IPS DF 19.7 (cell line): ENCODE data around the gene KANK4.

Experiments used
- DNase-seq: peaks from one replicate; pipeline ENCODE4 v3.0.0-alpha.2; 2013; ENCODE audit warnings: low read depth, low spot score

The KANK4 gene

DNA sequence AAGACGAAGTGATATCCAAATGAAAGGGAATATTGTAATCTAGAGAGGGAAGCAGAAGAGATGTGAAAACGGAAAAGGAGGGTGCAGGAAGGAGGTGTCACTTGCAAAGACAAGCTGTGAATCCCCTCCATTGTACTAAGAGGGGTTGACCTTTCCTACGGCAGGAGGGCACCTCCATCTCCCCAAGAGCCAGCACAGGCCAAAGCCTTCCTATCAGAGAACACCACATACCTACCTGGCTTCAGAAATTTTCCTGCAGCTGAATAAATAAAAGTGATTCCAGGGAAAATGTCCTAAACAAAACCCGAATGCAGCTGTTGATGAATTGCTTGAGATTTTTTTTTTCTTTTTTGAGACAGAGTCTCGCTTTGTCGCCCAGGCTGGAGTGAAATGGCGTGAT lies 14.3 kb downstream of the KANK4 start:
- no peak for DNase-seq

DNA sequence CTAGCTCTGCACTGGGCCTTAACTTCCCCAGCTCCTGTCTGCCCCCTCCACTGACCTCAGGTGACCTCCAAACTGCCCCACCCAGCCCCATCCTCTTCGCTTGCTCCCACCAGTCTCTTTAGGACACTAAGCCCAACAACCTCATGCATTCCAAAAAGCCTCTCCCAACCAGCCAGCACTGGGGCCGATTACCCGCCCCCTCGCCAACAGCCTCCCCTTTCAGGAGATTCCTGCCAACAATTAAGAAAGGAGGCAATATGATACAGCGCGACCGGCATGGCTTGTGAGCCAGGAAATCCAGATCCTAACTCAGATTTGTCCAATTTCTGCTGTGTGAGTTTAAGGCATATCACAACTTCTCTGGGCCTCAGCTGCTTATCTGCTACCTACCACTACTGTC lies 14.7 kb downstream of the KANK4 start:
- DNase-seq: no peak

DNA sequence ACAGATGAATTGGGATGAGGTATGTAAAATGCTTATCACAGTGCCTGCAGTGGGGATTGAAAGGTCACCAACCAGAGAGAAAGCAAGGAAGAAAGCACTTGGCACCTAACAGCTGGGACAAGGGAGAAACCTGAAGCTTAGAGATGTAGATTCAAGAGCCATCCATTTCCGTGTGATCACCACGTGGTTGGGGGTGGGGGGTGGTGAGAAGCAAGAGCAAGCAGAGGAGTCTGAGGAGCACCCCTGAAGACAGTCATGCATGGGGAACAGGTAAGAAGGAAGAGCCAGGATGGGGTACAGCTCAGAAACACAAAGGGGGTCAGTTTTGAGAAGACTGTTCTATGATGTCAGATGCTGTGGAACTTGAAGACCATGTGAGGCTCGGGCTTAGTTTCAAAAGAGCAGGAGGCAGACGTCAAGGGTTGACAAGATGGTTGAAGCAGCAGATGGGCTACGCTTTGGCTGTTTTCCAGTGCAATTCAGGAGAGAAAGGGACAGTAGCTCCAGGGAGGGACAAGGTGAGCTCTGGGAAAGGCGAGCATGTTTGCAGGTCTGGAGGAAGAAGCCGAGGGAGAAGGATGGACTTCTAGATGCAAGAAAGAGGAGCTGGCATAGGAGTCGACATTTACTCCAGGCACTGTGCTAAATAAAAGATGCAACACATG lies 17.4 kb downstream of the KANK4 start:
- no peak for DNase-seq

DNA sequence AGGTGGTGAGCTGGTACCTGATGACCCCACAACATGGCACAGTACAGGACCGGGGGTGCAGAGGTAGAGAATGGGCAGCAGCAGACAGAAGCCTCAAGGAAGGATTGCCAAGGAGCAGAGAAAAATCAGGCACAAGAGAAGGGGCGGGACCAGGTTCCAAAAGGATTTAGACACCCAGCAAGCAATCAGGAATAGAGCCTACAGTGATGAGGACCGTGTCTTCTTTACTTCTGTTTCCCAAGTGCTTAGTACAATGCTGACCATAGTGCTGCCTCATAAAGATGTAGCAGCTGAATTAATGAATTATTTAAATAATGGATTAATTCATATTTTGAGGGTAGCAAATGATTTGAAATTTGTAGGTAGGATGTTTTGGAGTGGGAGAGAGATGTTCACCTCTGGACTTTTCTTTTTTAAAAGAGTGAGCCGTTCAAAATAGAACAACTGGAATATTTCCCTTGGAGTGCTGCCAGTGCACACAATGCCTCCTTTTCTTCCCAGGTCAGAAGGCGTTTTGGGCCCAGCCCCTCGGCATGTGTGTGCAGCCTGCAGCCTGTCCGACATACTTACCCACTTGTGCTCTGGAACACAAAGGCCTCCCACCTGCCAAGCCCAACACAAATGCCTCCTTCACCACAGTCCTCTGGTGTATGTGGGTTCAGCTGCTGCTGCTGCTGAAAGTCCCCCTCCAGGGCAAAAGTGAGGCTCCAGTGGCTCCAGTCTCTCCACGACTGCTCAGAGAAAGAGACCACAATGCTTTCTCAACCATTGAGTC lies 19.6 kb downstream of the KANK4 start:
- DNase-seq: no peak

DNA sequence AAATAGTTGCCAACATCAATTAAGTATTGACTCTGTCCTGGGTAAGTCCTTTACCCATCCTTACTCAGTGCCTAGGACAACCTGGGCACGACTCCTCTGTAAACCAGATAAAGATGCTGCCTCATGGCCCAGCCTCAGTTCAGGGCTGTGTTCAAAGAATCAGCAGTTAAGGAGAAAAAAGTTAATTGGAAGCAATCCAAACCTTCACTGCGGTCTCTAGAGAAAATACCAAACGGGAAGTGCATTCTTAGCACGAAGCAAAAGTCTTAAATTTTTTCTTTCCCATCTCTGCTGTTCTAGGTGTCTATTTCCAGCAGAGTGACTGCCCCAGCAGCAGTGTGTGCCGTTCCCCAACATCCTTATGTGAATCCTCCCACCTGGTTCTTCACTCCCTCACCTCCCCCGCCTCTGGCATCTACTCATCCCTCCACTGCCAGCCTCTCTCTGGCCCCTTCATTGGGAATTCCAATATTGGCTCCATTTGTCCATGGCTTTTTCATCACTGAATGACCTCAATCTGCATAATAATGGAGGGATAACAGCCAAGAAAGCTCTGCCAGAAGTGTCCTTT lies 23.2 kb downstream of the KANK4 start:
- no peak for DNase-seq

DNA sequence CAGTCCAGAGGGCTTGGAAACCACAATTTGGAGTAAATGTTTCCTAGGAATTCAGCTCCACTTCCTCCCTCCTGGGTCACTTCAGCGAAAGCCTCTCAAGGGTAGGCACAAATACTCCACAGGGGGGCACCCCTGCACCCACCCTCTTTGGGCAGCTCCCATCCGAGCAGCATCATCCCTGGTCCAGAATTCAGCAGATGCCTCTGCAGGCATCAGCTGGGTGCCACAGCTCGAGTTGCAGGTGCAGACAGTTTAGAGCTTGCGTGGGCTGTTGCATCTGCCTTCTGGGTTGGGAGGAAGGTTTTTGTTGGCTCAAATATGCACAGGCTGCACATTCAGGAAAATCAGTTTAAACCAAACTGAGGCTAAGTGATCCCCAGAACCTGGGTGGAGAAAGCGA lies 25.0 kb downstream of the KANK4 start:
- DNase-seq: no peak

DNA sequence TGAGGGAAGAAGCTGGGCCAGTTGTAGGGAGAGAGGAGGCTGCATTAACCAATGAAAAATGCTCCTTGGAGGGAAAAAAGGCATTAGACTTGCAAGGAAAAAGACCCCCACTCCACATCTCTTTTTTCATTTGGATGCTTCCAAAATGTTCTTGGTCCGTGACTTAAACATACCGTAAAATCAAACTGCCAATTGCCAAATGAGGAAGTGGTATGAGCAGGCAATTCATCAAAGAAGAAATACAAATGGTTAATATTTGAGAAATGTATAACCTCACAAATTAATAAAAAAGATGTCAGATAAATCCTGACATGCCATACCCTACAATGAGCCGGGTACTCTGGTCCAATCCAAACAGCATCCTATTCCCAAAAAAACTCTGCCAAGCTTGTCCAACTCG lies 30.6 kb downstream of the KANK4 start:
- DNase-seq: no peak

DNA sequence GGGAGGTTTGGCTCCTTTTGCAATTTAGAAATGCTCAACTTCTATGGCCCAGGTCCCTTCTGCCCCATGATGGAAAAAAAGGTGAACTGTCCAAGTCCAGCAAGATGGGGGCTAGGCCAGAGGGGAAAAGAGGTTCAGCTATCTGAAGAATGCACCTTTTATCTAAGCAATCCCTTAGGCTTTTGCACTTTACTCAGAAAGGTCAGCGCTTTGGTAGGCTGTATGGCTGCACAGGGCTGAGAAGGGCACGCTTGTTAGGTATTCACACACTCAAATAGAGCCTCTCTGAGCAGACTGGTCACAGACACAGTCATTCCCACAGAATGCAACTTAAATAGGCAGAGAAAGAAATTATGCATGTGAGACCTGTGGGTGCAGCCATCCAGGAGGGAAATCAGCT lies 31.0 kb downstream of the KANK4 start:
- DNase-seq: no peak

- peak; percentile 75 for DNase-seq
These were observed 32.4 kb downstream of the KANK4 start for GRCh38 chr1:62286786-62287224.

DNA sequence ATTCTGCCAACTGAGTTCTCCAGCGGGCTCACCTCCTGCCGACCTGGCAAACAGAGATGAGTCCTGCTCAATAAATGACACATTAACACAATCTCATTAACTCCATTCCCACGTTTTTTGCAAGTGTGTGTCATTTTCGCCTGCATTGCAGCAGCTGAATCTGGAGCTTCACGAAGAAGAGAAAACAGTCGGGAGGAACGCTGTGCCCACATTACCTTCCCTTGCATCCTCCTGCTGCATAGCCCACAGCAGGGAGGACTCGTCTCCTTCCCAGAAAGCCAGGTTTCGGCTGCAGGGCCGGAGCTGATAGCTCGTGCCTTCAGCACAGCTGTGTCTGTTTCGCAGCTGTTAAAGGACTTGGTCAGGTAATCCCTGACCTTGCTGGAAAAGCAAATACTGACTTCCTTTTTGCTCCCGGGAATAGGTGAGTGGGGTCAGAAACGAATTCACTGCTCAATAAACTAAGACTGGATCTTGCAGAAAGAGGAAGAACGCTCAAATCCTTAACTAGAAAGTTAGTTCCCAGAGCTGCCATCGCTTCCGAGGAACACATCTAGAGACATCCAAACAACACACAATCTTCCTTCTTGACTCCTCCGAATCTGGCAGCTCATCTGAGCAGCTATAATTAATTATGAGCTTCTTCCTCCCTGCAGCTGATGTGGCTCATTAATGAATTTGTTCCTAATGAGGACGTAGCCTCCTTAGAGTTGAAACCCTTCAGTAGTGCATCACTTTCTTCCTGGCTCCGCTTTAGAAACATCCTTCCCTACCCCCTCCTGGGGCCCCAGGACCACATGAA lies 33.0 kb downstream of the KANK4 start:
- no peak for DNase-seq

DNA sequence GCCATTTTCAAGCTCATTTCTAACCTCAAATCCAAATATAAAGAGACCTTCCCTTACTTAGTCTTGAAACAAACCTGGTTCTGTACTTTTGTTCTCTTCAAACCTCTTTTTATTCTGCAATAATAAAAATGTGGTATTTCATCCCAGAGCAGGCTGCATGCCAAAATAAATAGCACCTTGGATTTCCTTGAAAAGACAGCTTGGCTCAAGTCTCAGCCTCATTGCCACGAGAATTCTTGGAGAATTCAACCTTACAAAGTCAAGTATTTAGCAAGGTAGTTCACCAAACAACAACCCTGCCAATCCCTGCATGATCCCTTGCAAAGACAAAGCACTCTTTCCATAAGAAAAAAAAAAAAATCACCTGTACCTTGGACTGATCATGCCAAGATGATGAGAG lies 33.8 kb downstream of the KANK4 start:
- DNase-seq: no peak

DNA sequence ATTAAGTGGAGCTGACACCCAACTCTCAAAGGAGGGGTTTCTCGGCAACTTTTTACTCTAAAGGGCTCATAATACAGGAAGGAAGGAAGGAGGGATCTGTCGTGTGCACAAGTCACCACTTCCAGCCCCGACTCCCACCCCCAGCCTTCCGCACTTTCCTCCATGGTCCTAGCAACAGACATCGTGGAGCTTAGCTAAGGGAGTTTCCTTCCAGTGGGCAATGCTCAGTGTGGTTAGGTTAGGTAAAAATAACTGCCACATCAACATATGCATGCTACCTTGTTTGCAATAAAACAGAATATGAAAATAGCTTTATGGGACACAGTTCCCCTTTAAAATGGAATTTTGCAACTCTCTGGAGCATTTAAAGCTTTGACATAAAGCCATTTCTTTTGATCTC lies 35.2 kb downstream of the KANK4 start:
- no peak for DNase-seq

- DNase-seq: no peak
These were observed 36.1 kb downstream of the KANK4 start for GRCh38 chr1:62282909-62283755.

DNA sequence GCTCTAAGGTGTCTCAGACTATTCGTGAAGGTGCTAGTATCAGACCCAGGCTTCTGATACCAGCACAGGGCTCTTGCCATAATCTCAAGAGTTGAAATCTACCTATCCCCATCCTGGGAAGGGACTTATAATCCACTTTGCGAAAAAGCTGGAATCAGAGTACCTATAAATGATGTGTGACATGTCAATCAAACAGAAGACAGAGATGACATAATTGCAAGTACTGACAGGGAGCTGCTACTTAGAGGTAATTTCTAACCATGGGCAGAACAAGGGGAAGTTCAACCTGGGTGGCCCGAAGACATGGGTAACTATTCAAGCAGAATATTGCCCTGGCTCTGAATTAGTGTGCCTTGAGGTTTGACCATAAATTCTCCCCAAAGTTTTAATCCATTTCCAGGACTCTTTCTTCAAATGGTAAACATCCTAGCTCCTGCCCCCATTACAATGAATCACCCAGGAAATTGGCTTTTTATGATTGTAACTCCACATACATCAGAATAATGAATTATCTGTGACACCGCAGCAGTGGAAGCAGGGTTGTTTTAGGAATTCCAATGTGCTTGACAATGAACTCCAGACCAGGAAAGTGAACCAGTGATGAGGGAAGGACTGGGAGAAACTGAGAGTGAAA lies 37.2 kb downstream of the KANK4 start:
- no peak for DNase-seq

DNA sequence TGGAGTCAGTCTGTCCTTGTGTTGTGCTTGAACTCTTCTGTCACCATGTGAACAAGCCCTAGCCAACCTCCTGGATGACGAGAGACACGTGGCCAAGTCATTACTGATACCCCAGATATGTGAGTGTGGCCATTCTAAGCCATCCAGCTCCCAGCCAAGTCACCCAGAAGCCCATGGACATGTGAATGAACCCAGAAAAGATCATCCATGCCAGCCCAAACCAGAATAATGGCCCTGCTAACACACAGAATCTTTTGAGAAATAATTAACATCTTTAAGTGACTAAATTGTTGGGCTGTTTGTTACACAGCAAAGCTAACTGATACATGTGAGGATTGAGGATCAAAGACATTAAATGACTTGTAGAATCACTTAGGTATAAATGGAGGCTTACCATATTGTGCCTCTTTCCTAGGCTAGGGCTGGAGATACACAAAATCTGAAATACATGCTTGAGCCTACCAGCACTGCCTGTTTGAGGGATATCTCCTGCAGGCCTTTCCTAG lies 38.2 kb downstream of the KANK4 start:
- DNase-seq: no peak

DNA sequence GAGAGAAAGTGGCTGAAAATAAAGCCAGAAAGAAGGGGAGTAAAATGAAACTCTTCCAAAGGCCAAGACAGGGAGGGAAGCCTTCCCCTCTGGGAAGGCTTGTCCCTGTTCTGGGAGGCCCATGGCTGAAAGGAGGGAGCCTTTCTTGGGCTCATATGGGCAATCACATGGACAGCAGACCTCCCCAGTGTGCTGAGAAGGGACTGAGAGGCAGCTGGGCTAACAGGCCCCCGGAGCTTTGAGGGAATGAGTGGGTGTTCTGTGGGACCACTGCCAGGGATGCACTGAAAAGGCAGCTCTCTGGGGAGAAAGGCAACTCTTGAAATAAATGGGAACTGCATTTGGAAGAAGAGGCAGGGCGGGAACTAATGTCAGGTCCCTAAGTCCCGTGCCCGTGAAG lies 39.1 kb downstream of the KANK4 start:
- DNase-seq: no peak

DNA sequence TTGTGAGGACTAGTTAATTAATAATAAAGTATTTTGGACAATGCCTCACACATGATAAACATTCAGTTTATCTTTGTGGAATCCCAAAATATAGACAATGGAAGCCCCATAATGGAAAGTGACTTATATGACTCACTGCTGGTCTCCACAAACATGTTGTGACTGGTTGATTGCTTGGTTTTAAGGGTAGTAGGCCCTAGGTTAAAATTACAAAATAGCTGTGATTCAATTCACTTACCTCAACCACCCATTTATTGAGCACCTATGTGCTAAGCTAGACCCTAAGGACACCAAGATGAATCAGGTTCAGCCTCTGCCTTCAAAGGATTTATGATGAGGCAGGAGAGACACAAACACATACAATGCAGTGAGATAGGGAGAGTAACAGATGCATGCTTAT lies 42.4 kb downstream of the KANK4 start:
- DNase-seq: no peak

- no peak for DNase-seq
These were observed 44.4 kb downstream of the KANK4 start for GRCh38 chr1:62274496-62275485.

GRCh38 chr1:62273953-62274352 lies 45.3 kb downstream of the KANK4 start:
- DNase-seq: no peak
